ENCODE results near the gene CNOT2.

DNA sequence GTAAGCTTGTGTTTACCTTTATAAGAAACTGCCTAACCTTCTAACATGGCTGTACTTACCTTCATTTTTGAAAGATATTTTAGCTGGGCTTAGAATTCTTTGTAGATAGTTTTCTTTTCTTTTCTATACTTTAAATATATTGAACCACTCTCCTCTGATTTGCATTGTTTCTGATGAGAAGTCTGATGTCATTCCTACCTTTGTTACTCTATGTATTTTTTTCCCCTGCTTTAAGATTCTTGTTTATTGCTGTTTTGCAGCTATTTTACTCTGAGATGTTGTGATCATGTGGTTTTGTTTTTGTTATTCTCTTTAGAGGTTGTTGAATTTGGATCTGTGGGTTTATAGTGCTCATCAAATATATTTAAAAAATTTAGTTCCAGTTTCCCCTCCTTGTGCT is 31.8 kb downstream of the CNOT2 start:
- TF ChIP-seq RFX5 (IDR thresholded peaks at IDR 0.05; ENCODE audit: low read length) (no peak), FOXJ3 (CRISPR knock-in tag; IDR thresholded peaks at IDR 0.05) (no peak), MXI1 (IDR thresholded peaks at IDR 0.05; ENCODE audit: low read depth, low read length) (no peak)
- TF ChIP-seq, protein P1, sequence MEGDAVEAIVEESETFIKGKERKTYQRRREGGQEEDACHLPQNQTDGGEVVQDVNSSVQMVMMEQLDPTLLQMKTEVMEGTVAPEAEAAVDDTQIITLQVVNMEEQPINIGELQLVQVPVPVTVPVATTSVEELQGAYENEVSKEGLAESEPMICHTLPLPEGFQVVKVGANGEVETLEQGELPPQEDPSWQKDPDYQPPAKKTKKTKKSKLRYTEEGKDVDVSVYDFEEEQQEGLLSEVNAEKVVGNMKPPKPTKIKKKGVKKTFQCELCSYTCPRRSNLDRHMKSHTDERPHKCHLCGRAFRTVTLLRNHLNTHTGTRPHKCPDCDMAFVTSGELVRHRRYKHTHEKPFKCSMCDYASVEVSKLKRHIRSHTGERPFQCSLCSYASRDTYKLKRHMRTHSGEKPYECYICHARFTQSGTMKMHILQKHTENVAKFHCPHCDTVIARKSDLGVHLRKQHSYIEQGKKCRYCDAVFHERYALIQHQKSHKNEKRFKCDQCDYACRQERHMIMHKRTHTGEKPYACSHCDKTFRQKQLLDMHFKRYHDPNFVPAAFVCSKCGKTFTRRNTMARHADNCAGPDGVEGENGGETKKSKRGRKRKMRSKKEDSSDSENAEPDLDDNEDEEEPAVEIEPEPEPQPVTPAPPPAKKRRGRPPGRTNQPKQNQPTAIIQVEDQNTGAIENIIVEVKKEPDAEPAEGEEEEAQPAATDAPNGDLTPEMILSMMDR (IDR thresholded peaks at IDR 0.05), result no peak
- TF ChIP-seq, protein P2, sequence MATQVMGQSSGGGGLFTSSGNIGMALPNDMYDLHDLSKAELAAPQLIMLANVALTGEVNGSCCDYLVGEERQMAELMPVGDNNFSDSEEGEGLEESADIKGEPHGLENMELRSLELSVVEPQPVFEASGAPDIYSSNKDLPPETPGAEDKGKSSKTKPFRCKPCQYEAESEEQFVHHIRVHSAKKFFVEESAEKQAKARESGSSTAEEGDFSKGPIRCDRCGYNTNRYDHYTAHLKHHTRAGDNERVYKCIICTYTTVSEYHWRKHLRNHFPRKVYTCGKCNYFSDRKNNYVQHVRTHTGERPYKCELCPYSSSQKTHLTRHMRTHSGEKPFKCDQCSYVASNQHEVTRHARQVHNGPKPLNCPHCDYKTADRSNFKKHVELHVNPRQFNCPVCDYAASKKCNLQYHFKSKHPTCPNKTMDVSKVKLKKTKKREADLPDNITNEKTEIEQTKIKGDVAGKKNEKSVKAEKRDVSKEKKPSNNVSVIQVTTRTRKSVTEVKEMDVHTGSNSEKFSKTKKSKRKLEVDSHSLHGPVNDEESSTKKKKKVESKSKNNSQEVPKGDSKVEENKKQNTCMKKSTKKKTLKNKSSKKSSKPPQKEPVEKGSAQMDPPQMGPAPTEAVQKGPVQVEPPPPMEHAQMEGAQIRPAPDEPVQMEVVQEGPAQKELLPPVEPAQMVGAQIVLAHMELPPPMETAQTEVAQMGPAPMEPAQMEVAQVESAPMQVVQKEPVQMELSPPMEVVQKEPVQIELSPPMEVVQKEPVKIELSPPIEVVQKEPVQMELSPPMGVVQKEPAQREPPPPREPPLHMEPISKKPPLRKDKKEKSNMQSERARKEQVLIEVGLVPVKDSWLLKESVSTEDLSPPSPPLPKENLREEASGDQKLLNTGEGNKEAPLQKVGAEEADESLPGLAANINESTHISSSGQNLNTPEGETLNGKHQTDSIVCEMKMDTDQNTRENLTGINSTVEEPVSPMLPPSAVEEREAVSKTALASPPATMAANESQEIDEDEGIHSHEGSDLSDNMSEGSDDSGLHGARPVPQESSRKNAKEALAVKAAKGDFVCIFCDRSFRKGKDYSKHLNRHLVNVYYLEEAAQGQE (IDR thresholded peaks at IDR 0.05; ENCODE audit: low read depth, low read length), result no peak

Measured in SK-N-SH (cell line).